ENCODE results near the gene ACBD4.

The ACBD4 gene

DNA sequence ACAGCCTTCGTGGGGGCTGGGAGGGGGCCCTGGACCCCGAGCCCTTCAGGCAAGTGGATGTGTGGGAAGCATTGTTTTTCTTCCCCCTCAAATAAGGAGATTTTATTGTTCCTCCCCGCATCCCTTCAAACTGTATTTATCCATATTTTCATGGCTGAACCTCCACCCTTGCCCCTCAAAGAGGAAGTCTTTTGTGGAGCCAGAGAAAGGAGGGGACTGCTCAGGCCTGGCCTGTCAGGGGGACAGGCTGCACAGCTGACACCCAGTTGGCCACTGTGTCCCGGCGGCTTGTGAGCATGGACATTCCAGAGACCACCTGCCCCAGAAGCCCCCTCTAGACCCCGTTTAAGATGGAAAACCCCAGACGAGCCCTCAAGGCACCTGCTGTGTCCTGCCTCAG lies 42.1 kb downstream of the ACBD4 start:
- no peak for DNase-seq (ENCODE audit: low read depth)
- TF ChIP-seq, protein P1, sequence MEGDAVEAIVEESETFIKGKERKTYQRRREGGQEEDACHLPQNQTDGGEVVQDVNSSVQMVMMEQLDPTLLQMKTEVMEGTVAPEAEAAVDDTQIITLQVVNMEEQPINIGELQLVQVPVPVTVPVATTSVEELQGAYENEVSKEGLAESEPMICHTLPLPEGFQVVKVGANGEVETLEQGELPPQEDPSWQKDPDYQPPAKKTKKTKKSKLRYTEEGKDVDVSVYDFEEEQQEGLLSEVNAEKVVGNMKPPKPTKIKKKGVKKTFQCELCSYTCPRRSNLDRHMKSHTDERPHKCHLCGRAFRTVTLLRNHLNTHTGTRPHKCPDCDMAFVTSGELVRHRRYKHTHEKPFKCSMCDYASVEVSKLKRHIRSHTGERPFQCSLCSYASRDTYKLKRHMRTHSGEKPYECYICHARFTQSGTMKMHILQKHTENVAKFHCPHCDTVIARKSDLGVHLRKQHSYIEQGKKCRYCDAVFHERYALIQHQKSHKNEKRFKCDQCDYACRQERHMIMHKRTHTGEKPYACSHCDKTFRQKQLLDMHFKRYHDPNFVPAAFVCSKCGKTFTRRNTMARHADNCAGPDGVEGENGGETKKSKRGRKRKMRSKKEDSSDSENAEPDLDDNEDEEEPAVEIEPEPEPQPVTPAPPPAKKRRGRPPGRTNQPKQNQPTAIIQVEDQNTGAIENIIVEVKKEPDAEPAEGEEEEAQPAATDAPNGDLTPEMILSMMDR (conservative IDR thresholded peaks at IDR 0.05; ENCODE audit: low read depth, low read length), result no peak
- no peak overlapping the region for H3K4me3 ChIP-seq (ENCODE audit: low read depth, low read length)

DNA sequence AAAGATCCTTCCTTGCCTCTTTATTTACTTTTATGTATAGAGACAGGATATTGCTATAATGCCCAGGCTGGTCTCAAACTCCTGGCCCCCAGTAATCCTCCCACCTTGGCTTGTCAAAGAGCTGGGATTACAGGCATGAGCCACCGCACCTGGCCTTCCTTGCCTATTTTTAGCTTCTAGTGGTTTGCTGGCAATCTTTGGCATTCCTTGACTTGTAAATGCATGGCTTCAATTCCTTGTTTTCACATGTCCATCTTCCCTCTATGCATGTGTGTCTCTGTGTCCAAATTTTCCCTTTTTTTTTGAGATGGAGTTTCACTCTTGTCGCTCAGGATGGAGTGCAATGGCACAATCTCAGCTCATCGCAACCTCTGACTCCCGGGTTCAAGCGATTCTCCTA lies 48.7 kb downstream of the ACBD4 start:
- DNase-seq (ENCODE audit: low read depth), result no peak
- TF ChIP-seq, protein P1 (conservative IDR thresholded peaks at IDR 0.05; ENCODE audit: low read depth, low read length), result no peak
- H3K4me3 ChIP-seq (ENCODE audit: low read depth, low read length), result no peak overlapping the region

DNA sequence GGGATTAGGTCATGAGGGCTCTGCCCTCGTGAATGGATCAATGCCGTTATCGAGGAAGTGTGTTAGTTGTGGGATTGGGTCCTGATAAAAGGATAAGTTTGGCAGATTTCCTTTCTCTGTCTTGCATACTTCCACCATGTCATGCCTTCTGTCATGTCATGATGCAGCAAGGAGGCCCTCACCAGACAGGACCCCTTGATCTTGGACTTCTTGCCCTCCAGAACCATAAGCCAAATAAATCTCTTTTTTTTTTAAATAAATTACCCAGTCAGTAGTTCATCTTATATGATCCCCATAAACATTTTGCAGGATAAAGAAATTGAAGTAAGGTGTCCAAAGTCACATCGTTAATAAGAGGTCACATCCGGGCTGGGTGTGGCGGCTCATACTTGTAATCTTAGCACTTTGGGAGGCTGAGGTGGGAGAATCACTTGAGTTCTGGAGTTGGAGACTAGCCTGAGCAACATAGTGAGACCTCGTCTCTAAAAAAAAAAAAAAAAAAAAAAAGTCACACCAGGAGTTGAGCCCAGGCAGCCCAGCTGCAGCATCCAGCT lies 51.4 kb downstream of the ACBD4 start:
- TF ChIP-seq, protein P1 (conservative IDR thresholded peaks at IDR 0.05; ENCODE audit: low read depth, low read length), result no peak
- H3K4me3 ChIP-seq (ENCODE audit: low read depth, low read length), result no peak overlapping the region
- DNase-seq (ENCODE audit: low read depth), result no peak

DNA sequence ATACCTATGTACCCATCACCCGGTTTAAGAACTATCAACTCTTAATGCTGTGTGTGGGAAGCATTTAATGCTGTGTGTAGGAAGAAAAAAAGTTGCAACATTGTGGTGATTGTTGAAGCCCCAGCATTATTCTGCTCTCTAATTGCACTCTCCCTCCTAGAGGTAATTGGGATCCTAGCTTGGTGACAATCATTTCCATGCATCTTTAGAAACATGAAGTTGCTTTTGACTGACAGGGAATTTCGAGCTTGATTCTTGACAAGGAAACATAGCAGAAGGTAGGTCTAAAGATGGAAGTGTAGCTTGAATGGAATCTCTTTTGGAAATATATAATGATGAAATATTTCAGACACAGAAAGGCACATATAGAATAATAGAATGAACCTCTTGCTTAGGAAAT lies 53.5 kb downstream of the ACBD4 start:
- DNase-seq (ENCODE audit: low read depth), result no peak
- H3K4me3 ChIP-seq (ENCODE audit: low read depth, low read length), result no peak overlapping the region
- TF ChIP-seq, protein P1 (conservative IDR thresholded peaks at IDR 0.05; ENCODE audit: low read depth, low read length), result no peak

DNA sequence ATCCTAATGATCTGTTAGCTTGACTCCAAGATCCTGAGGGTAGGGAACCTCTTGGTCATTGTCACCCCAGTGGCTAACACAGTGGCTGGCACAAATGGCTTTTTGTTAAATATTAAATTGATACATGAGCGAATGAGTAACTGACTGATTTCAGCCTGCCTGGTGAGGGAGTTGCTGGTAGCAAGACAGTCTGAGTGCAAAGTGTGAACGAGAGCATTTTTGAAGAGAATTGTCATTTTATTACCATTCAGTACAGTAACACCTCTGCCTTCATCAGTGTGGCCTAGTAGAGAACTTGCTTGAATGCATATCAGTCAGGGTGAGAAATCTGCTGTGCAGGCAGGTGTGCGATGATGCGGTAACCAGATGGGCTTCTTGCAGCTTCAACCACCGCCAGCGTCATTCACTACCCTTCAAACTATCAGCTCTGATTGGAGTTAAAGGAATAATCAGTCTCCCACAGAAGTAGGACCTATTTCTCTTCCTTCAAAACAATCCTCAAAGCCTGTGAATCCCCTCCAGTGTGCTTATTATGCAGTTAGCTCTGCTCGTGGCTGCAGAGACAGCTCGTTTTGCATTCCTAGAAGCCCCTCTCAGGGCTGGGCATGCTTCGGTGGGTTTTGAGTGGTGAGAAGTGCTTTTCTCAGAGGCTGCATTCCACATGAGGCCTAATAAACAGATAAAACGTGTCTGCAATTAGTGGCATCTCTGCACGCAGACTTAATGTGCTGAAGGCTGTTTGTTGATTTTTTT lies 55.2 kb downstream of the ACBD4 start:
- TF ChIP-seq, protein P1 (conservative IDR thresholded peaks at IDR 0.05; ENCODE audit: low read depth, low read length), result no peak
- no peak overlapping the region for H3K4me3 ChIP-seq (ENCODE audit: low read depth, low read length)
- DNase-seq (ENCODE audit: low read depth), result no peak

Data from choroid plexus epithelial cell (primary cell).